GM21515 (cell line): ENCODE results near the gene SDE2.
"Not testable (repeated sequence)": the region's sequence is repeated elsewhere in the genome, so short reads cannot be mapped to it uniquely, and the experiment has no call there.

Experiments used
- ATAC-seq: cut with Tn5 transposase; IDR thresholded peaks from one replicate; pipeline ENCODE4 v1.9.1; 2021; ENCODE audit not compliant: unreplicated experiment

The SDE2 gene

GRCh38 chr1:225979421-225979820, 19.7 kb downstream of the SDE2 start:
- no peak for ATAC-seq

GRCh38 chr1:225977937-225978748, 21.0 kb downstream of the SDE2 start:
- peak; percentile 46 for ATAC-seq

- not testable (repeated sequence) for ATAC-seq
Measured at GRCh38 chr1:225975146-225975545, 24.0 kb downstream of the SDE2 start.

GRCh38 chr1:225974454-225974853, 24.7 kb downstream of the SDE2 start:
- no peak for ATAC-seq

- no peak for ATAC-seq
Measured at GRCh38 chr1:225973158-225973557, 26.0 kb downstream of the SDE2 start.

GRCh38 chr1:225972344-225973152, 26.6 kb downstream of the SDE2 start:
- ATAC-seq = no peak

GRCh38 chr1:225970592-225971157, 28.5 kb downstream of the SDE2 start:
- not testable (repeated sequence) for ATAC-seq

- ATAC-seq = not testable (repeated sequence)
Measured at GRCh38 chr1:225969751-225970150, 29.4 kb downstream of the SDE2 start.

GRCh38 chr1:225965231-225965630, 33.9 kb downstream of the SDE2 start:
- no peak for ATAC-seq

GRCh38 chr1:225963735-225964530, 35.2 kb downstream of the SDE2 start:
- ATAC-seq = no peak

GRCh38 chr1:225962440-225962975, 36.6 kb downstream of the SDE2 start:
- peak; percentile 84 for ATAC-seq

GRCh38 chr1:225961659-225962439, 37.3 kb downstream of the SDE2 start:
- ATAC-seq = no peak

GRCh38 chr1:225958041-225958440, 41.1 kb downstream of the SDE2 start:
- no peak for ATAC-seq

GRCh38 chr1:225954753-225955152, 44.4 kb downstream of the SDE2 start:
- ATAC-seq = no peak

- ATAC-seq = no peak
Measured at GRCh38 chr1:225953315-225953714, 45.8 kb downstream of the SDE2 start.

GRCh38 chr1:225950905-225951497, 48.1 kb downstream of the SDE2 start:
- ATAC-seq = no peak

- ATAC-seq = no peak
Measured at GRCh38 chr1:225949041-225949440, 50.1 kb downstream of the SDE2 start.

GRCh38 chr1:225946803-225947202, 52.3 kb downstream of the SDE2 start:
- ATAC-seq = no peak

- ATAC-seq = no peak
Measured at GRCh38 chr1:225946082-225946620, 53.0 kb downstream of the SDE2 start.
